Activated T-cell treated with anti-CD3 and anti-CD28 coated beads for 24 hours (primary cell): ENCODE data around the gene RRBP1.
A peak's percentile ranks its signal among the peaks of the same experiment; 100 is the strongest.

Source experiments
- DNase-seq: peaks from one replicate; pipeline ENCODE4 v3.0.0-alpha.2; 2020; ENCODE audit warnings: low read depth

The RRBP1 gene

GRCh38 chr20:17571153-17571527, 110.9 kb downstream of the RRBP1 start:
- no peak for DNase-seq

GRCh38 chr20:17570347-17571152, 111.5 kb downstream of the RRBP1 start:
- DNase-seq = no peak

GRCh38 chr20:17569616-17570346, 112.3 kb downstream of the RRBP1 start, which contains the start of gene DSTN:
DSTN (plus strand) TSS chr20:17570075; CDS start chr20:17570209, 134 bp downstream.
- peak; percentile 84 for DNase-seq

DNA sequence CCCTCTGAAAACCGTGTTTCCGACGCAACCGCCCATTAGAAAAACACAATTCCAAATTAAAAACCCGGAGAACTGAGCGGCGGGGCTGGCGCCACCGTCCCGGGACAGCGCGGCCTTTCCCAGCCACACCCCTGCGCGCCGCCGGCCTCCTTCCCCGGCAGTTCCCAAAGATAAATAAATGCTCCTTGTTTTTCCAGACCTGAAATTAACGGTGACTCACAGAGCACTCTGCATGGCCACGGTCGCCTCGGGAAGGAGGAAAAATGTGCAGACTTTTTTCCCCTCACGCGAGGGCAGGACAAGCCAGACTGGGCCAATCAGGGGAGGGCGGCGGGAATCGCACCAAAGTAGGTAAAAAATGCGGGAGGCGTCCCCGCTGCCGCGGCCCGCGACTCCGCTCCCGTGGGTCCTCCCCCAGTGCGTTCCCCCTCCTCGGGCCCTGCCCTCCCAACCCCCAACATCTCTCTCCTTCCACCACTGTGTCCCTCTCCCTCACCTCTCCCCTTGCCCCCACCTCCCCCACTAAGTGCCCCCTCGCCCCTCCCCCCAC, 113.0 kb downstream of the RRBP1 start:
- no peak for DNase-seq

DNA sequence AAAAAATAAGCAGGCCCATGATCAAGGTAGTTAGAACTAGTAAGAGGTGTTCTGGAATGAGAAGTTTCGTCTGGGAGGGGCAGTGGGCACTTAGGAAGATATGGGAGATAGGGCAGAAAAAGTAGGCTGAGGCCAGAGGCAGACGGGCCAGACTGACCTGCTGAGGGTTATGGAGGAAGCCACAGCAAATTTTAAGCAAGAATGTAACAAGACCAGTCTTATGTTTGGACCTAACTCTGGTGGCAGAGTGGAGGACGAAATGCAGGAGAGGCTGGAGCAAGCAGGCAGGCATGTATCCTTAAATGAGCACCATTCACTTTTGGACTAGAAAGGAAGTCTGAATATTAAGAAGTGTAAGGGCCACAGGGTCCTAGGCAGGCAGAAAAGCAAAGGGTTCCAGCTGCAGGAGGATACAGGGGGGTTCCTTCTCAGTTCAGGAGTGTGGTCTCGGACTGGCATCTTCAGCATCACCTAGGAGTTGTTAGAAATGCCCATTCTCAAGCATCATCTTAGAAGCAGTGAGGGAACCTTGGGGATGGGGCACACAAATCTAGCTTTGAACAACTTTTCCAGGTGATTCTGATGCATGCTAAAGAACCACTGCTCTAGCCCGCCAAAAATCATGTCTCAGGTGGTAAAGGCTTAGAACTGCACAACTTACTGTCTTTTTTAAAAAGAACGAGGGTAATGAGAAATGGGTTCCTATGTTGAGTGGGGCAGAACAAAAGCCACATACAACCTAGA, 113.8 kb downstream of the RRBP1 start:
- DNase-seq = no peak

GRCh38 chr20:17566345-17566744, 115.7 kb downstream of the RRBP1 start:
- DNase-seq = no peak

DNA sequence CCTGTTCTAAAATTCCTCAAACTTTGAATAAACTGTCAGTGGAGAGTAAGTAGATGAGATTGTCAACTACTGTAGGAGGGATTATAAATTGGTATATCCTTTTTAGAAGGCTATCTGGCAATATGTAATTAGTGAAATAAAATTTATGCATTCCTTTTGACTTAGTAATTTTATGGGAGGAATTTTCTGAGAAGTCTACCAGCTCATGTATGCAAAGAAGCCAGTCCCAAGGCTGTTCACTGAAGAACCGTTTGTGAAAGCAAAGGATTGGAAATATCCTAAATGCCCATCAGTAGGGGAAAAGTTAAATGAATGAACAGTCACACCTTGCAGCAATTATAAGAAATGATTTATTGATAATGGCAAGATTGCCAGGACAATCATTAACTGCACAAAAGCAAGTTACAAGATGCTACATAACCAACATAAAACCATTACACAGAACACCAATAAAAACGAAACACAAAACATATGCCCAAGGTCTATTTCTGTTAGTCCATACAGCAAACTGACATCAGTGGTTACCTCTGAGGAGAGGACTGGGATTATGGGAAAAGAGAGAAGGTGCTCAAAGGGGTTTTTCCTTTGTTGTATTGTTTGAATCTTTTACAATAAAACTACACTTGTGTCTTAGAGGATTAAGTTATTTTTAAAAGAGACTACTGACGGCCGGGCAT, 116.7 kb downstream of the RRBP1 start:
- DNase-seq = no peak
